OCI-LY7 (cell line): Measurements from ENCODE around the gene DGUOK. TPM values are rescaled to one million over a fixed set of nuclear protein-coding genes. Genes with fewer than 3 reads are reported as not detected.

ENCODE experiments used
- BruUV-seq: library from RNA; stranded (reverse); fragments of 400-500 nt; replicated peaks from 2 replicates; lab custom pipeline; 2021; lab: Mats Ljungman, UMichigan
- CTCF ChIA-PET: fragments of 300-600 bp; sonication (Branson Sonifier 250); formaldehyde crosslinking; loops from one replicate; lab custom pipeline; 2022; ENCODE audit warnings: antibody characterized with exemption; ENCODE audit not compliant: unreplicated experiment; lab: Charles Lee
- POLR2A ChIA-PET: fragments of 300-600 bp; sonication (Branson Sonifier 250); formaldehyde crosslinking; loops from one replicate; lab custom pipeline; 2022; ENCODE audit warnings: antibody characterized with exemption; lab: Charles Lee
- DNase-seq: peaks from one replicate; pipeline ENCODE4 v3.0.0-alpha.2; 2015; ENCODE audit warnings: low spot score
- H2AFZ ChIP-seq: fragments of 200-600 bp; sonication (generic), shearing (Covaris generic); 2 replicates; pipeline ENCODE4 v1.6.1; 2014; ENCODE audit warnings: mild to moderate bottlenecking, antibody characterized with exemption, low read length, moderate library complexity
- H3K27ac ChIP-seq: fragments of 200-600 bp; sonication (generic); 2 replicates; pipeline ENCODE4 v1.5.1; 2014; ENCODE audit warnings: mixed run types, low read depth, mild to moderate bottlenecking, moderate library complexity, low read length, inconsistent platforms; ENCODE audit not compliant: poor library complexity, severe bottlenecking
- H3K36me3 ChIP-seq: fragments of 200-600 bp; sonication (generic); 2 replicates; pipeline ENCODE4 v1.6.1; 2014; ENCODE audit warnings: mild to moderate bottlenecking, antibody characterized with exemption, low read length, moderate library complexity, mixed read lengths; ENCODE audit not compliant: insufficient read depth
- H3K4me1 ChIP-seq: fragments of 200-600 bp; sonication (generic); 2 replicates; pipeline ENCODE4 v1.5.1; 2014; ENCODE audit warnings: mild to moderate bottlenecking, low read length; ENCODE audit not compliant: insufficient read depth, poor library complexity, severe bottlenecking
- H3K4me2 ChIP-seq: fragments of 200-600 bp; sonication (generic); 2 replicates; pipeline ENCODE4 v1.6.1; 2014; ENCODE audit warnings: mild to moderate bottlenecking, low read length
- H3K4me3 ChIP-seq: fragments of 200-600 bp; sonication (generic); 2 replicates; pipeline ENCODE4 v1.5.1; 2014; ENCODE audit warnings: mild to moderate bottlenecking, low read depth, low read length; ENCODE audit not compliant: poor library complexity, severe bottlenecking
- H3K79me2 ChIP-seq: fragments of 200-600 bp; sonication (generic); 2 replicates; pipeline ENCODE4 v1.6.1; 2016; ENCODE audit warnings: low read depth, mild to moderate bottlenecking, low read length, moderate library complexity, mixed read lengths; ENCODE audit not compliant: insufficient read depth
- H3K9me2 ChIP-seq: fragments of 200-600 bp; sonication (generic); 2 replicates; pipeline ENCODE4 v1.6.1; 2016; ENCODE audit warnings: mild to moderate bottlenecking, low read length, mixed read lengths; ENCODE audit not compliant: insufficient read depth
- H3K9me3 ChIP-seq: fragments of 200-600 bp; sonication (generic); 2 replicates; pipeline ENCODE4 v1.6.1; 2014; ENCODE audit warnings: mild to moderate bottlenecking, mixed run types, low read length, mixed read lengths
- H4K20me1 ChIP-seq: fragments of 200-600 bp; sonication (generic); 2 replicates; pipeline ENCODE4 v1.6.1; 2014; ENCODE audit warnings: mild to moderate bottlenecking, antibody characterized with exemption, low read length, moderate library complexity, mixed read lengths; ENCODE audit not compliant: insufficient read depth
- CTCF ChIP-seq: fragments of 200-600 bp; sonication (generic); conservative IDR thresholded peaks from 2 replicates; pipeline ENCODE4 v1.5.1; 2014; ENCODE audit warnings: mild to moderate bottlenecking, antibody characterized with exemption, low read length, moderate library complexity, mixed read lengths
- EZH2phosphoT487 ChIP-seq: fragments of 200-600 bp; sonication (generic); IDR thresholded peaks from 2 replicates; pipeline ENCODE4 v1.6.1; 2018; ENCODE audit warnings: low read depth, borderline replicate concordance, mild to moderate bottlenecking, mixed run types, antibody characterized with exemption, low read length, moderate library complexity, mixed read lengths
- intact Hi-C: fragments of 100-400 bp; cut with micrococcal nuclease; formaldehyde crosslinking; loops from one replicate; pipeline ENCODE4 v1.10.0; 2022; ENCODE audit not compliant: unreplicated experiment
- total RNA-seq, 2 experiments: library from RNA; depleted of rRNA in 1 of 2; stranded (reverse); fragments of >200 nt in 1 of 2; shearing (Covaris generic) in 1 of 2; gene quantifications; 2 replicates each; pipeline ENCODE4 v1.2.3, GENCODE V29; 2014 to 2022

Gene DGUOK
- total RNA-seq, 2 experiments from 2014 or later: 73.4 to 91.8 TPM

DNA sequence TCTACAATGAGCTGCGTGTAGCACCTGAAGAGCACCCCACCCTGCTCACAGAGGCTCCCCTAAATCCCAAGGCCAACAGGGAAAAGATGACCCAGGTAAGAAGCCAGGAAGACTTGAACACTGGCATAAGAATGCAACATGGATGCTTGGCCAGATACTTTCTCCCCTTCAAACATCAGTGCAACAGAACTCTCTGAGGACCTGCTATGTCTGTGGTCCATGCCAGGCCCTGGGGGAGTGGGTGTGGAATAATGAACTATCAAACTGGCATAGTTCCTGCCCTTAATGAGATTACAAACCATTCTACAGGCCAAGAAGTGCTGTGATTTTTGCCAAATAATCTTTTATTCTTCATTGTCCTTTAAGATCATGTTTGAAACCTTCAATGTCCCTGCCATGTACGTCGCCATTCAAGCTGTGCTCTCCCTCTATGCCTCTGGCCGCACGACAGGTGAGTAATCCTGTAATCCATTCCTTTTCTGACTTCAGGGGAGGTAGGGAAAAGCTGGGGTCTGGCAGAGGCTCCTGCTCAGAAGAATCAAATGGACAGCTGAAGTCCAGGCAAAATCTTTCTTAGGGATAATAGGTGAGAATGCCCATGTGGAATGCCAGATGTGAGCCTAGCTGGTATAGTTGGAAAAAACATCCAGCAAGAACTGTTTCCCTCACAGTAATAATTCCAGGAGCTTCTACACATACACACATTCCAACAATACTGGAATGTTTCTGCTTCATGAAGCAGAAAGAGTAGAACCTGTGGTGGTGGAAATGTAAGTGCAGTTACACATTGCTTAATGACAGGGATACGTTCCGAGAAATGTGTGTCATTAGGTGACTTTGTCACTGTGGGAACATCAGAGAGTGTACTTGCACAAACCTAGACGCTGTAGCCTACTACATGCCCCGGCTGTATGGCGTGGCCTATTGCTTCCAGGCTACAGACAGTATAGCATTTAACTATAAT is 17.7 kb upstream of the DGUOK start:
- H4K20me1 ChIP-seq: no peaks in the 10 kb centered on the region
- no peak for DNase-seq
- TF ChIP-seq CTCF: no peak
- TF ChIP-seq EZH2phosphoT487: no peak
- intact Hi-C loops: loop anchor here (5.0 kb wide), 1 partner anchor 238 kb away; the partner anchor contains the start of gene BOLA3
- POLR2A ChIA-PET: interaction anchor here (1.0 to 1.2 kb wide), 3 partner anchors 17 to 33 kb away, joined by 3 to 5 read pairs (median 3); no protein-coding TSS in a partner anchor
- no peaks in the 10 kb centered on the region for H3K9me3 ChIP-seq
- no peak overlapping the region for H3K4me3 ChIP-seq
- H2AFZ ChIP-seq: no peak overlapping the region
- H3K4me1 ChIP-seq: no peaks in the 10 kb centered on the region
- H3K36me3 ChIP-seq: no peaks in the 10 kb centered on the region
- CTCF ChIA-PET: no interaction called here
- H3K79me2 ChIP-seq: no peaks in the 10 kb centered on the region
- H3K4me2 ChIP-seq: no peak overlapping the region
- H3K9me2 ChIP-seq: no peaks in the 10 kb centered on the region
- BruUV-seq: no TSS peak
- no peak overlapping the region for H3K27ac ChIP-seq

GRCh38 chr2:73910873-73911547 is 15.7 kb upstream of the DGUOK start:
- H3K4me1 ChIP-seq: no peaks in the 10 kb centered on the region
- no peaks in the 10 kb centered on the region for H3K79me2 ChIP-seq
- no TSS peak for BruUV-seq
- ChIA-PET CTCF (no interaction called here), POLR2A (interaction anchor here (0.6 to 1.6 kb wide), 4 partner anchors 10 to 334 kb away, joined by 3 to 6 read pairs (median 4); no protein-coding TSS in a partner anchor)
- H4K20me1 ChIP-seq: no peaks in the 10 kb centered on the region
- intact Hi-C loops: no loop called here
- H3K4me2 ChIP-seq: no peak overlapping the region
- H3K36me3 ChIP-seq: no peaks in the 10 kb centered on the region
- H3K4me3 ChIP-seq: no peak overlapping the region
- no peaks in the 10 kb centered on the region for H3K9me3 ChIP-seq
- no peak overlapping the region for H2AFZ ChIP-seq
- no peaks in the 10 kb centered on the region for H3K9me2 ChIP-seq
- H3K27ac ChIP-seq: no peak overlapping the region
- TF ChIP-seq CTCF (no peak), EZH2phosphoT487 (no peak)
- no peak for DNase-seq
